A549 (cell line): ENCODE measurements around the gene PSMA3. TPM values are rescaled to one million over a fixed set of nuclear protein-coding genes. Genes with fewer than 3 reads are reported as not detected.

Source experiments
- ATAC-seq, 2 experiments: fragments of 200-7000 bp in 1 of 2; fragments of >200 bp in 1 of 2; cut with Nextera tagmentation in 1 of 2; cut with Tn5 transposase in 1 of 2; 3 replicates each; pipeline versions ENCODE4 v1.8.0 to v1.9.1; 2018 to 2020; ENCODE audit warnings: mild to moderate bottlenecking in 1 of 2, moderate library complexity in 1 of 2
- CTCF ChIA-PET: fragments of 300-600 bp; sonication (Branson Sonifier 250); formaldehyde crosslinking; extraction: SDS; loops from one replicate; lab custom pipeline; 2021; ENCODE audit warnings: antibody characterized with exemption, inconsistent platforms; lab: Yijun Ruan, JAX
- POLR2A ChIA-PET: fragments of 350-600 bp; formaldehyde crosslinking; extraction: SDS; loops from one replicate; lab custom pipeline; 2021; ENCODE audit warnings: antibody characterized with exemption, inconsistent platforms; lab: Yijun Ruan, JAX
- DNase-seq, 2 experiments: peaks; one replicate each; pipeline versions ENCODE4 v3.0.0 to v3.0.0-alpha.2; 2011 to 2016; ENCODE audit warnings: low read depth in 1 of 2, low spot score in 1 of 2
- FAIRE-seq: peaks from 2 replicates; lab custom pipeline; 2011; peaks lifted over from hg19 to GRCh38; lab: Jason Lieb, UNC
- H3K27ac ChIP-seq, 2 experiments: fragments of >200 bp; sonication (Bioruptor Twin); formaldehyde crosslinking; 3 replicates each; pipeline ENCODE4 v1.5.1; 2016 to 2017
- H3K4me1 ChIP-seq: fragments of >200 bp; sonication (Bioruptor Twin); formaldehyde crosslinking; 3 replicates; pipeline ENCODE4 v1.6.1; 2016
- H3K4me2 ChIP-seq: fragments of >200 bp; sonication (Bioruptor Twin); formaldehyde crosslinking; 3 replicates; pipeline ENCODE4 v1.6.1; 2016
- H3K4me3 ChIP-seq: fragments of >200 bp; sonication (Bioruptor Twin); formaldehyde crosslinking; 3 replicates; pipeline ENCODE4 v1.5.1; 2016
- H3K9me3 ChIP-seq: fragments of >200 bp; sonication (Bioruptor Twin); formaldehyde crosslinking; 3 replicates; pipeline ENCODE4 v1.6.1; 2016
- ATOH8 ChIP-seq: fragments of 250-450 bp; sonication (Bioruptor Pico); IDR thresholded peaks from 2 replicates; pipeline ENCODE4 v1.5.0; 2020; ENCODE audit warnings: low read depth, mild to moderate bottlenecking, moderate library complexity
- BHLHE40 ChIP-seq: IDR thresholded peaks from 2 replicates; pipeline ENCODE4 v1.6.1; 2012; ENCODE audit warnings: low read depth, low read length, inconsistent platforms
- CBX2 ChIP-seq: fragments of 200-600 bp; sonication (generic); IDR thresholded peaks from 2 replicates; pipeline ENCODE4 v1.6.1; 2016; ENCODE audit warnings: low read depth, mild to moderate bottlenecking, borderline replicate concordance
- CBX8 ChIP-seq: fragments of 200-600 bp; sonication (generic); IDR thresholded peaks from 2 replicates; pipeline ENCODE4 v1.6.1; 2016
- CEBPB ChIP-seq, 2 experiments: fragments of >200 bp in 1 of 2; sonication (Bioruptor Twin) in 1 of 2; formaldehyde crosslinking in 1 of 2; IDR thresholded peaks; 2 replicates each; pipeline ENCODE4 v1.6.1; 2012 to 2016
- CHD2 ChIP-seq: fragments of 150-350 bp; IDR thresholded peaks from 2 replicates; pipeline ENCODE4 v1.6.1; 2014; ENCODE audit warnings: low read length; ENCODE audit not compliant: partially characterized antibody
- EHF ChIP-seq: fragments of 250-450 bp; sonication (Bioruptor Pico); IDR thresholded peaks from 2 replicates; pipeline ENCODE4 v1.5.0; 2020; ENCODE audit warnings: mild to moderate bottlenecking
- ESRRA ChIP-seq: fragments of 150-350 bp; IDR thresholded peaks from 2 replicates; pipeline ENCODE4 v1.6.1; 2014; ENCODE audit warnings: mild to moderate bottlenecking, low read length, borderline replicate concordance
- HMGXB4 ChIP-seq: fragments of 250-450 bp; sonication (Bioruptor Pico); IDR thresholded peaks from 2 replicates; pipeline ENCODE4 v1.5.0; 2021; ENCODE audit warnings: mild to moderate bottlenecking, moderate library complexity, borderline replicate concordance
- JUN ChIP-seq, 2 experiments: fragments of >200 bp; sonication (Bioruptor Twin); formaldehyde crosslinking; IDR thresholded peaks; 2 replicates in 1 of 2; 3 replicates in 1 of 2; pipeline ENCODE4 v1.6.1; 2016 to 2017
- JUNB ChIP-seq: fragments of >200 bp; sonication (Bioruptor Twin); formaldehyde crosslinking; IDR thresholded peaks from 2 replicates; pipeline ENCODE4 v1.6.1; 2016
- KDM5A ChIP-seq: fragments of 200-600 bp; sonication (generic); IDR thresholded peaks from 2 replicates; pipeline ENCODE4 v1.6.1; 2016; ENCODE audit warnings: antibody characterized with exemption, mild to moderate bottlenecking
- MYC ChIP-seq: IDR thresholded peaks from 2 replicates; pipeline ENCODE4 v1.6.1; 2012; ENCODE audit warnings: mild to moderate bottlenecking, inconsistent platforms, low read length, improper control_type of control experiment, borderline replicate concordance
- NPAS2 ChIP-seq: fragments of 250-450 bp; sonication (Bioruptor Pico); IDR thresholded peaks from 2 replicates; pipeline ENCODE4 v1.8.0; 2022; ENCODE audit warnings: mild to moderate bottlenecking, moderate library complexity, borderline replicate concordance
- NR3C1 ChIP-seq: fragments of >200 bp; sonication (Bioruptor Twin); formaldehyde crosslinking; IDR thresholded peaks from 3 replicates; pipeline ENCODE4 v1.6.1; 2017
- PHF8 ChIP-seq: fragments of 200-600 bp; sonication (generic); IDR thresholded peaks from 2 replicates; pipeline ENCODE4 v1.6.1; 2016; ENCODE audit warnings: low read depth, mild to moderate bottlenecking, antibody characterized with exemption, moderate library complexity, borderline replicate concordance
- POLR2A ChIP-seq: IDR thresholded peaks from 2 replicates; pipeline ENCODE4 v1.6.1; 2012; ENCODE audit warnings: mild to moderate bottlenecking, low read length
- POLR2AphosphoS2 ChIP-seq: conservative IDR thresholded peaks from 2 replicates; pipeline ENCODE4 v1.6.1; 2012; ENCODE audit warnings: low read length, improper control_type of control experiment, inconsistent platforms
- RARB ChIP-seq: fragments of 250-450 bp; sonication (Bioruptor Pico); IDR thresholded peaks from 2 replicates; pipeline ENCODE4 v1.8.0; 2021; ENCODE audit warnings: mild to moderate bottlenecking, moderate library complexity
- SMC3 ChIP-seq: fragments of >200 bp; sonication (Bioruptor Twin); formaldehyde crosslinking; IDR thresholded peaks from 3 replicates; pipeline ENCODE4 v1.6.1; 2018; ENCODE audit warnings: inconsistent platforms
- SREBF2 ChIP-seq: fragments of 450-650 bp; IDR thresholded peaks from 2 replicates; pipeline ENCODE4 v1.6.1; 2014; ENCODE audit warnings: mild to moderate bottlenecking, moderate library complexity
- TFCP2L1 ChIP-seq: fragments of 250-450 bp; sonication (Bioruptor Pico); IDR thresholded peaks from 2 replicates; pipeline ENCODE4 v1.5.0; 2021; ENCODE audit warnings: mild to moderate bottlenecking
- TP53 ChIP-seq: fragments of 250-450 bp; sonication (Bioruptor Pico); IDR thresholded peaks from 2 replicates; pipeline ENCODE4 v1.5.0; 2021; ENCODE audit warnings: mild to moderate bottlenecking, moderate library complexity
- USF2 ChIP-seq: fragments of 450-650 bp; IDR thresholded peaks from 2 replicates; pipeline ENCODE4 v1.6.1; 2014; ENCODE audit warnings: antibody characterized with exemption
- ZSCAN20 ChIP-seq: fragments of 250-450 bp; sonication (Bioruptor Pico); IDR thresholded peaks from 2 replicates; pipeline ENCODE4 v1.8.0; 2022; ENCODE audit warnings: mild to moderate bottlenecking, moderate library complexity
- WGBS: methylation state at CpG from one replicate; pipeline ENCODE4 v1.1.6; 2017; ENCODE audit errors: missing lambda C conversion rate; 5-methylcytosine and 5-hydroxymethylcytosine counted together
- polyA plus RNA-seq, 4 experiments: library from polyadenylated mRNA; depleted of rRNA in 3 of 4; stranded (reverse); fragments of >200 nt; fragmentation: RNase III in 1 of 4; extraction: RNeasy Plus Mini Kit Qiagen cat#74134 plus additional on column Dnase treatment in 1 of 4; gene quantifications; 2 replicates in 3 of 4; 3 replicates in 1 of 4; pipeline ENCODE4 v1.2.3, GENCODE V29; 2011 to 2017
- TF ChIP-seq, protein P1 (sequence below): IDR thresholded peaks from 2 replicates; pipeline ENCODE4 v1.6.1; 2012
- TF ChIP-seq, protein P2 (sequence below): fragments of >200 bp; sonication (Bioruptor Twin); formaldehyde crosslinking; IDR thresholded peaks from 2 replicates; pipeline ENCODE4 v1.6.1; 2016
- TF ChIP-seq, protein P3 (sequence below): fragments of >200 bp; sonication (Bioruptor Twin); formaldehyde crosslinking; IDR thresholded peaks from 3 replicates; pipeline ENCODE4 v1.6.1; 2016

Gene PSMA3
- polyA plus RNA-seq, 2 of the 4 experiments (the other 2 are of a cell fraction) = 260 to 410 TPM

DNA sequence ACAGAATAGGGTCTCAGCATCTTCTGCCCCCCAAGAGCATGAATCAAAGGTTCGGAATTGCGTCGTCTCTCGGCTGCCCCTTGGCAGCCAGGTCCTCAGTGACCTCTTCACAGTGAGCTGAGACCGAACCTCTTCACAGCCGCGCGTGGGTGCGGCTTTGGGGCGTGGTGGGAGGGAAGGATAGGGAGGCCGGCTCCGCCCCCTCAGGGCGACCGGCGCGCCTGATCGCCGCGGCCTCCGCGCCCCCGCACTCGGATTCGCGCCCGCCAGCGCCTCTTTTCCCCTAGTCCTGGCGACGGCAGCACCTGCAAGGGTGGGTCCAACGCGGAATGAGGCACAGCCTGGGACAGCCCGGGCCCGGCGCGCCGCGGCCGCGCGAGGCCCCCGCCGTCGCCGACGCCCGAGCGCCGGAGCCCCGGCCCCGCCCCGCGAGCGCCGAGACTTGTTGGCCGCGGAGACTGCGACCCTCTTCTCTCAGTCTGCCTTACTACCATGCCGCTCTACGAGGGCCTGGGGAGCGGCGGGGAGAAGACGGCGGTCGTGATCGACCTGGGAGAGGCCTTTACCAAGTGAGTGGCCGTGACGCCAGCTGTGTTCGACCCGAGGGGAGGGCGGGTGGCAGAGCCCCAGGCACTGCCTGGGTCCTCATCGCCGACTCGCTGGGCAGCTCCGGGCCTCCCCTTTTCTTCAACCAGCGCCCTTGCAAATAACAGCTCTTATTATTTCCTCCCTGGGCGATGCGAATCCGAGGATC lies 44.7 kb upstream of the PSMA3 start, which contains the start of gene ACTR10 (continued):
- TF ChIP-seq RARB (CRISPR knock-in tag) (no peak), KDM5A (no peak), SREBF2 (no peak), JUN (IDR thresholded peaks at IDR 0.05) (peak; percentile 73 to 94; a peak in 4 of 5 replicates), TFCP2L1 (no peak), CBX8 (no peak), POLR2A (peak; percentile 84), JUNB (no peak), ZSCAN20 (CRISPR knock-in tag) (no peak), CHD2 (no peak), PHF8 (peak; percentile 23; the same call in 1 of the 2 replicates), ESRRA (no peak)
- TF ChIP-seq, protein P1, sequence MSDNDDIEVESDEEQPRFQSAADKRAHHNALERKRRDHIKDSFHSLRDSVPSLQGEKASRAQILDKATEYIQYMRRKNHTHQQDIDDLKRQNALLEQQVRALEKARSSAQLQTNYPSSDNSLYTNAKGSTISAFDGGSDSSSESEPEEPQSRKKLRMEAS = peak; percentile 48; the same call in 1 of the 2 replicates

- Histone ChIP-seq H3K27ac (peak overlapping the region; percentile 94 to 97), H3K4me3 (peak overlapping the region; percentile 64), H3K4me2 (peak overlapping the region; percentile 91), H3K4me1 (peaks cover 8% of the 10 kb centered on the region; the same call in 2 of the 3 replicates), H3K9me3 (no peaks in the 10 kb centered on the region)
- no peak for DNase-seq
- 2% methylated on average over 11 of the region's 11 CpGs for WGBS
- ATAC-seq = peak; percentile 33 to 44; a peak in 5 of 6 replicates
- FAIRE-seq = no peak
- TF ChIP-seq SMC3 = no peak
- TF ChIP-seq, protein P2, sequence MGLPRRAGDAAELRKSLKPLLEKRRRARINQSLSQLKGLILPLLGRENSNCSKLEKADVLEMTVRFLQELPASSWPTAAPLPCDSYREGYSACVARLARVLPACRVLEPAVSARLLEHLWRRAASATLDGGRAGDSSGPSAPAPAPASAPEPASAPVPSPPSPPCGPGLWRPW = no peak
- TF ChIP-seq USF2 = no peak
- no peak for TF ChIP-seq CBX2
- no peak for TF ChIP-seq RARB (CRISPR knock-in tag)
- TF ChIP-seq ATOH8 (CRISPR knock-in tag) = no peak
- TF ChIP-seq BHLHE40 = no peak
- no peak for TF ChIP-seq CEBPB (IDR thresholded peaks at IDR 0.05)
- no peak for TF ChIP-seq HMGXB4 (CRISPR knock-in tag)
- ChIA-PET CTCF (interaction anchor here (1.2 kb wide), 1 partner anchor 36 kb away, joined by 3 read pairs; no protein-coding TSS in a partner anchor), POLR2A (interaction anchor here (0.6 to 2.0 kb wide), 4 partner anchors 39 to 97 kb away, joined by 3 to 9 read pairs (median 6); partner anchors contain the start of genes ARID4A and PSMA3)
Observed at GRCh38 chr14:58200480-58200841, 44.2 kb upstream of the PSMA3 start.

DNA sequence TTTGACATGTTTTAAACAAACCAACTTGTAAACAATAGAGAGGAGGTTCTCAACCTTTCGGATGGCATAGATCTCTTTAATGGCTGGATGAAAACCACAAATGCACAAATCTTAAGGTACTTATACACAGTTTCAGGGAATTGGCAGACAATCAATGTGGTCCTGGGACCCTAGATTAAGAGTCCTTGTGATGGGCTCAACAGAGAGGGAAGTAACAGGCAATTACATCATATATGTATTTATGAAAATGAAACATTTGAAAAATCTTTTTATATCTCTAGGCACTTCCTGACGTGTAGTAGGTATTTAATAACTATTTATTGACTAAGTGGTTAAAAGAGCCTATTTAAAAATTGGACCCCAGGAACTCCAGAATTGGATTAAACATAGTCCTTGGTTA lies 43.8 kb upstream of the PSMA3 start:
- no peak for DNase-seq
- H3K4me3 ChIP-seq = peak overlapping the region; percentile 64
- H3K4me2 ChIP-seq = peak overlapping the region; percentile 91
- no peak for ATAC-seq
- ChIA-PET POLR2A (interaction anchor here (1.2 to 2.0 kb wide), 3 partner anchors 40 to 97 kb away, joined by 5 to 9 read pairs (median 8); partner anchors contain the start of genes ARID4A and PSMA3), CTCF (no interaction called here)
- peaks cover 8% of the 10 kb centered on the region; the same call in 2 of the 3 replicates for H3K4me1 ChIP-seq
- no peak for FAIRE-seq
- no peaks in the 10 kb centered on the region for H3K9me3 ChIP-seq
- peak overlapping the region; percentile 94 to 97 for H3K27ac ChIP-seq
- WGBS = 22% methylated on average over 2 of the region's 2 CpGs
- TF ChIP-seq POLR2AphosphoS2 (no peak), NR3C1 (no peak), NPAS2 (no peak), TP53 (CRISPR knock-in tag) (no peak), HMGXB4 (CRISPR knock-in tag) (no peak), KDM5A (no peak), MYC (no peak), EHF (no peak)
- TF ChIP-seq, protein P3, sequence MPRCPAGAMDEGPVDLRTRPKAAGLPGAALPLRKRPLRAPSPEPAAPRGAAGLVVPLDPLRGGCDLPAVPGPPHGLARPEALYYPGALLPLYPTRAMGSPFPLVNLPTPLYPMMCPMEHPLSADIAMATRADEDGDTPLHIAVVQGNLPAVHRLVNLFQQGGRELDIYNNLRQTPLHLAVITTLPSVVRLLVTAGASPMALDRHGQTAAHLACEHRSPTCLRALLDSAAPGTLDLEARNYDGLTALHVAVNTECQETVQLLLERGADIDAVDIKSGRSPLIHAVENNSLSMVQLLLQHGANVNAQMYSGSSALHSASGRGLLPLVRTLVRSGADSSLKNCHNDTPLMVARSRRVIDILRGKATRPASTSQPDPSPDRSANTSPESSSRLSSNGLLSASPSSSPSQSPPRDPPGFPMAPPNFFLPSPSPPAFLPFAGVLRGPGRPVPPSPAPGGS = no peak
